GM19240 (cell line): ENCODE results near the gene ZNF385D.

Experiments used
- DNase-seq: peaks from one replicate; pipeline ENCODE4 v3.0.0; 2011; ENCODE audit warnings: low spot score; ENCODE audit not compliant: insufficient read length

The ZNF385D gene

GRCh38 chr3:21449738-21450137, 301.3 kb downstream of the ZNF385D start:
- no peak for DNase-seq

- no peak for DNase-seq
These were observed 303.4 kb downstream of the ZNF385D start for GRCh38 chr3:21447476-21448151.

GRCh38 chr3:21446945-21447475, 304.0 kb downstream of the ZNF385D start:
- no peak for DNase-seq

- DNase-seq: no peak
These were observed 305.0 kb downstream of the ZNF385D start for GRCh38 chr3:21446027-21446426.

GRCh38 chr3:21441821-21442220, 309.2 kb downstream of the ZNF385D start:
- DNase-seq: no peak

- DNase-seq: no peak
These were observed 314.2 kb downstream of the ZNF385D start for GRCh38 chr3:21436835-21437234.

GRCh38 chr3:21435871-21436270, 315.1 kb downstream of the ZNF385D start:
- no peak for DNase-seq

- no peak for DNase-seq
These were observed 316.7 kb downstream of the ZNF385D start for GRCh38 chr3:21434310-21434709.

- no peak for DNase-seq
These were observed 317.3 kb downstream of the ZNF385D start for GRCh38 chr3:21433751-21434150.

GRCh38 chr3:21426920-21427319, 324.1 kb downstream of the ZNF385D start:
- DNase-seq: no peak

GRCh38 chr3:21425715-21426114, 325.3 kb downstream of the ZNF385D start:
- DNase-seq: no peak

- DNase-seq: no peak
These were observed 329.9 kb downstream of the ZNF385D start for GRCh38 chr3:21421096-21421495.

- no peak for DNase-seq
These were observed 333.0 kb downstream of the ZNF385D start for GRCh38 chr3:21417991-21418390.

GRCh38 chr3:21414506-21414905, 336.5 kb downstream of the ZNF385D start:
- DNase-seq: no peak

GRCh38 chr3:21411058-21411457, 340.0 kb downstream of the ZNF385D start:
- DNase-seq: no peak

GRCh38 chr3:21409401-21409800, 341.6 kb downstream of the ZNF385D start:
- DNase-seq: no peak

GRCh38 chr3:21407743-21408142, 343.3 kb downstream of the ZNF385D start:
- DNase-seq: no peak

- DNase-seq: no peak
These were observed 345.0 kb downstream of the ZNF385D start for GRCh38 chr3:21405671-21406667.

- no peak for DNase-seq
These were observed 352.5 kb downstream of the ZNF385D start for GRCh38 chr3:21398461-21398860.

GRCh38 chr3:21393683-21394311, 357.2 kb downstream of the ZNF385D start:
- no peak for DNase-seq

GRCh38 chr3:21392526-21392925, 358.5 kb downstream of the ZNF385D start:
- no peak for DNase-seq

GRCh38 chr3:21390856-21391255, 360.2 kb downstream of the ZNF385D start:
- DNase-seq: no peak
